Heart left ventricle (tissue), 13 donors: ENCODE measurements around the gene CETP.

Experiments
- POLR2A ChIP-seq, 2 donors: fragments of 450-650 bp; IDR thresholded peaks; one replicate each; pipeline ENCODE4 v1.6.1; 2017; ENCODE audit warnings: antibody characterized with exemption in 2 of 2, mild to moderate bottlenecking in 2 of 2, moderate library complexity in 2 of 2
- TF ChIP-seq, protein P1 (sequence below), 12 donors: fragments of 200-600 bp; sonication (generic) in 4 of 12; IDR thresholded peaks; one replicate each; pipeline versions ENCODE4 v1.5.0 to v1.8.0; 2018 to 2022; ENCODE audit warnings: antibody characterized with exemption in 12 of 12, mild to moderate bottlenecking in 5 of 12
- donor health status: ischemic (EF 13 %, LVEDD 7.1; RV severe dilation, severe dysfunction).
- donor health status: DM: no; HTN: yes; CAD: no.
- donor health status: DM: no; HTN: no; CAD: no.
- donor health status: ischemic (EF 25% LVEDD 6.9; RV normal size, moderate dysfunction).
- donor health status: ischemic (EF 25% LVEDD 5.7; RV mildly dilated, moderate dysfunction).
- donor health status: ischemic (EF 35%, LVEDD 5.7; RV mildly dilated, moderate dysfunction).
- donor health status: nonischemic (EF 11% LVEDD 7.7; RV severe dilation, severe dysfunction).
- donor health status: DM: yes; HTN: yes; CAD: no.
- donor health status: PGD.
- donor health status: ischemic (EF 29% LVEDD 5.4; RV normal size, mild dysfunction).
- donor health status: nonischemic (EF 23%, LVEDD 6.1; RV moderate dilation, normal function).

GRCh38 chr16:56933828-56934598, 27.7 kb upstream of the CETP start:
- TF ChIP-seq, protein P1, sequence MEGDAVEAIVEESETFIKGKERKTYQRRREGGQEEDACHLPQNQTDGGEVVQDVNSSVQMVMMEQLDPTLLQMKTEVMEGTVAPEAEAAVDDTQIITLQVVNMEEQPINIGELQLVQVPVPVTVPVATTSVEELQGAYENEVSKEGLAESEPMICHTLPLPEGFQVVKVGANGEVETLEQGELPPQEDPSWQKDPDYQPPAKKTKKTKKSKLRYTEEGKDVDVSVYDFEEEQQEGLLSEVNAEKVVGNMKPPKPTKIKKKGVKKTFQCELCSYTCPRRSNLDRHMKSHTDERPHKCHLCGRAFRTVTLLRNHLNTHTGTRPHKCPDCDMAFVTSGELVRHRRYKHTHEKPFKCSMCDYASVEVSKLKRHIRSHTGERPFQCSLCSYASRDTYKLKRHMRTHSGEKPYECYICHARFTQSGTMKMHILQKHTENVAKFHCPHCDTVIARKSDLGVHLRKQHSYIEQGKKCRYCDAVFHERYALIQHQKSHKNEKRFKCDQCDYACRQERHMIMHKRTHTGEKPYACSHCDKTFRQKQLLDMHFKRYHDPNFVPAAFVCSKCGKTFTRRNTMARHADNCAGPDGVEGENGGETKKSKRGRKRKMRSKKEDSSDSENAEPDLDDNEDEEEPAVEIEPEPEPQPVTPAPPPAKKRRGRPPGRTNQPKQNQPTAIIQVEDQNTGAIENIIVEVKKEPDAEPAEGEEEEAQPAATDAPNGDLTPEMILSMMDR (IDR thresholded peaks at IDR 0.05) = no peak
- TF ChIP-seq POLR2A (IDR thresholded peaks at IDR 0.05) = no peak
